ENCODE measurements around the gene FGGY.
A peak's percentile ranks its signal among the peaks of the same experiment; 100 is the strongest.
"Not testable (repeated sequence)": the region's sequence is repeated elsewhere in the genome, so short reads cannot be mapped to it uniquely, and the experiment has no call there.

Gene FGGY

DNA sequence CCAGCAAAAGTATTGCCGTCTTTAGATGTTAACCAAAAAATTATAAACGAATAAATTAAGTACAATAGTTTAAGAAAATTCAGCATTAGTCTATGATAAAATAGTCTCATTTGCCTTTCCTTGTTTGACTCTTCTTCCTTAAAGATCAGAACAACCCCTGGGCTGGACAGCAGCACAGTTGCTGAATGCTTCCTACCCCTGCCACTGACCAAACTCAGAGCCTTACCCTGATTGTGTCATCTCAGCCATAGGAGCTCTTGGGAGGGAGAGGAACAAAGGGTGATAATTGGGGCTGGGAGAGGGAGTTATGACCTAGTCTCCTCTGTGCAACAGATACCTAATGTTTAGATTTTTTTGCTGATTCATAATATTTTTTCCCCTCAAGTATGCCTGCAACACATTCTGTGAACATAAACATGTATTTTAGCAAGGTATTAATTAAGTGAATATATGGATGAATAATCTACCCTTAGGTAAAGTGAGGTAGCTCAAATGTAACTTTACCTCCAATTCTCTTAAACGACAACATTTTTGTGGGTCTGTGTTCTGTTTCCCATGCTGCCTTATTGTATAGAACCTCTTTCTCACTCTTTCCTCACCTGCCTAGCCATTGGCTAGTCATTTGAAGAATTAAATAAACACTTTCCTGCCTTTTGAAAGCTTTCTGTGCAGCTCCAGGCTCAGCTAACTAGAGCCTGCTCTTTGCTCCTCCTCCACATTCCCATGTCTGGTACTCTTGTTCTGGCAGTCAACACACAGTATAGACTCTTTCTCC, 46.1 kb downstream of the FGGY start:
- Mint-ChIP-seq H3K27ac (no peak overlapping the region), H3K4me3 (no peak overlapping the region), H3K4me1 (ENCODE audit: low read depth) (no peaks in the 10 kb centered on the region), H3K9me3 (no peaks in the 10 kb centered on the region), H3K27me3 (no peaks in the 10 kb centered on the region), H3K36me3 (ENCODE audit: low read depth) (peaks cover 19% of the 10 kb centered on the region)

DNA sequence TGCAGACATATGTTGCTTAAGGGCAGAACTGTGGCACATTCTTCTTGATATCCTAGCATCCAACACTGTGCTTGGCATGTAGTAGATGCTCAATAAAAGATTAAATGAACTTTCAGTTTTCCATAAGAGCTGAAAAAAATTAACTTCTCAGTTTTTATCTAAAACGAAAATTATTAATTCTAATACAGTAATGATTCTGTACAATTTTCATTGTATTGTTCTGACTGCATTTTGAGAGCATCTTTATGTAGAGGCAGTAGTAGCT, 46.6 kb downstream of the FGGY start:
- Mint-ChIP-seq H3K9me3 (no peaks in the 10 kb centered on the region), H3K27me3 (no peaks in the 10 kb centered on the region), H3K27ac (no peak overlapping the region), H3K4me3 (no peak overlapping the region), H3K36me3 (ENCODE audit: low read depth) (peaks cover 19% of the 10 kb centered on the region), H3K4me1 (ENCODE audit: low read depth) (no peaks in the 10 kb centered on the region)

DNA sequence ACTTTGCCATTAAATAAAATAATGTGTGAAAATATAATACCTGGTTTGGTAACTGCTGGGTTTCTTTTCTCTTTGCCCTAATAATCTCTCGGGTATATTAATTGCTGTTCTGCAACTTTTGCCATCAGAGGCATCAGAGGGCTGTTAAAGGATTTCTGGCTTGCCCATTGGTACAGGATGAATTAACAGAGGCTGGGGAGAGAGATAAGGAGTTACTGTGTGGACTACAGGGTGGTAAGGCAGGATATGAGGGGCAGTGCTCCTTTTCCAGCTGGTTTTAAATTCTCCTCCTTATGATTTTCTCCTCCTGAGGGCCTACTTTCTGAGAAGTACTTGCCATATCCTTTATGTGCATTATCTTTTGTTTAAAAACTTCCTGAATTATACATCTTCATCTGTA, 48.3 kb downstream of the FGGY start:
- no peak overlapping the region for H3K27ac Mint-ChIP-seq
- peaks cover 14% of the 10 kb centered on the region for H3K36me3 Mint-ChIP-seq (ENCODE audit: low read depth)
- no peaks in the 10 kb centered on the region for H3K4me1 Mint-ChIP-seq (ENCODE audit: low read depth)
- H3K9me3 Mint-ChIP-seq, result no peaks in the 10 kb centered on the region
- H3K4me3 Mint-ChIP-seq, result no peak overlapping the region
- no peaks in the 10 kb centered on the region for H3K27me3 Mint-ChIP-seq

DNA sequence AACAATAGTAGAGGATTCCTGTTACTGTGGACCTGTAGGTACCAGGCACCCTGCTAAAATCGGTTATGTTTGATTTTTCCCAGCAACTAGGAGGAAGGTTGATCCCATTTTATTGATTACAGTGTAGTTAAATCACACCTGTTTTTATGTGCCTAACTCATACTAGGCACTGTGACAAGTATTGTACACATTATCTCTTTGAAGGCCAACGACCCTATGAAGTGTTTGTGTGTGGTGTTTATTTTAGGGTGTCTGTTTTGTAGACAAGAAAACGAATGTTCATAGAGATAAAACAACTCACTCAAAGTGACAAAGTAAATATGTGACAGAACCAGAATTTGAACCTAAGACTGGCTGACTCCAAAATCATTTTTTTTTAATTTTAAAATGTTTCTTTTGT, 49.5 kb downstream of the FGGY start:
- H3K27ac Mint-ChIP-seq, result no peak overlapping the region
- peaks cover 13% of the 10 kb centered on the region for H3K36me3 Mint-ChIP-seq (ENCODE audit: low read depth)
- H3K4me3 Mint-ChIP-seq, result no peak overlapping the region
- no peaks in the 10 kb centered on the region for H3K27me3 Mint-ChIP-seq
- no peaks in the 10 kb centered on the region for H3K9me3 Mint-ChIP-seq
- H3K4me1 Mint-ChIP-seq (ENCODE audit: low read depth), result no peaks in the 10 kb centered on the region

DNA sequence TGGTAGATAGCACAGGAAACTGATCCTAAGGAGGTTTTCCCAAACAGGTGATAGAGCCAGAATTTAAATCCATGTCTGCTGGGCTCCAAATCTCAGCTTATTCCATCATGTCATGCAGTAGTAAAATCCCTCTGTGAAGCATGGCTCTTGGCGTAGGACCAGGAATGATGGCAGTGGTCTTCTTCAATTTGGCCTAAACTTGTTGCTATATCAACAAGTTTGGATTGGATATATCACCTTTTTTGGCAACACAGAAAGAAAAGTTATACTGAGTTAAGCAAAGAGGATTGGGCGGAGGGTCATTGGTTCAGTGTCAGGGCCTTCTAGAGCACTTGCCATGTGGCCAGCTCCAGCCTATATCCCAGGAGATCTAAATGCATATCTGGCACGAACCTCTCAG, 52.2 kb downstream of the FGGY start:
- Mint-ChIP-seq H3K4me3 (no peak overlapping the region), H3K9me3 (no peaks in the 10 kb centered on the region), H3K4me1 (ENCODE audit: low read depth) (peaks cover 8% of the 10 kb centered on the region), H3K27me3 (no peaks in the 10 kb centered on the region), H3K27ac (no peak overlapping the region), H3K36me3 (ENCODE audit: low read depth) (peaks cover 5% of the 10 kb centered on the region)

DNA sequence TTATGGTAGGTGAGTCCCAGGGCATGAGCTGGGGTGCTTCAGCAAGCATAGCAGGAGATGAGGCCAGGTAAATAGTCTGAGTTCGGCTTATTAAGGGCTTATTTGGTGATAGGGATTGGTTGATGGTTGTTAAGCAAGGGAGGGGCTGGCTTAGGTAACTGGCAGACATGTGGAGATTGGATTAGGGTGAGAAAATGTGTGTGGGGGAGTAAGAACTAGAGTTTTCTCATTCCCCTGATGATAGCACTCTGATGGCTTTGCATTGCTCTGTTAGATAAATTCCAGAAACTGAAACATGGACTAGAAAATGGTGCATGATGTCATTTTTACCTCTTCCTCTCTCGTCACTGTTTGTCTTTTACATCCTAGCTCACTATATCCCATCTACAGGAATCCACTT, 53.6 kb downstream of the FGGY start:
- Mint-ChIP-seq H3K36me3 (ENCODE audit: low read depth) (peaks cover 5% of the 10 kb centered on the region), H3K4me1 (ENCODE audit: low read depth) (peaks cover 22% of the 10 kb centered on the region), H3K4me3 (no peak overlapping the region), H3K27me3 (no peaks in the 10 kb centered on the region), H3K9me3 (no peaks in the 10 kb centered on the region), H3K27ac (no peak overlapping the region)

DNA sequence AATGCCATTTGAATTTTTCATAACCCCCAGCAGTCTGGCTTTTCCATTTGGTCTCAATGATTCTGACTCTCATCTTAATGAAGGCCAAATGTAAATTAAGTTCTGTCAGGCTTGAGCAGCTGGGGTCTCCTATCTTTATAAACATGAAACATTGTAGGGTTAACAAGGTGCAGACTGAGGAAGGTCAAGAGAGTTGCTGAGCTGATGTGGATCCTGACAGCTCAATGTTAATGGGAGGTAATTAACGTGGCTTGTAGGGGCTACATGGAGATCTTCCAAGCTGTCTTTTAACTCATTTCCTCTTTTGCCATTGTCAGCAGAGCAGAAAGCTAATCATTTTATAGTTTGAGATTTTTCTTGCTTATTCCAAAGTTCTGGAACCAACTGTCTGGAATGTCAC, 55.2 kb downstream of the FGGY start:
- Mint-ChIP-seq H3K36me3 (ENCODE audit: low read depth) (no peaks in the 10 kb centered on the region), H3K27ac (no peak overlapping the region), H3K4me1 (ENCODE audit: low read depth) (peaks cover 23% of the 10 kb centered on the region), H3K4me3 (no peak overlapping the region), H3K27me3 (no peaks in the 10 kb centered on the region), H3K9me3 (no peaks in the 10 kb centered on the region)

DNA sequence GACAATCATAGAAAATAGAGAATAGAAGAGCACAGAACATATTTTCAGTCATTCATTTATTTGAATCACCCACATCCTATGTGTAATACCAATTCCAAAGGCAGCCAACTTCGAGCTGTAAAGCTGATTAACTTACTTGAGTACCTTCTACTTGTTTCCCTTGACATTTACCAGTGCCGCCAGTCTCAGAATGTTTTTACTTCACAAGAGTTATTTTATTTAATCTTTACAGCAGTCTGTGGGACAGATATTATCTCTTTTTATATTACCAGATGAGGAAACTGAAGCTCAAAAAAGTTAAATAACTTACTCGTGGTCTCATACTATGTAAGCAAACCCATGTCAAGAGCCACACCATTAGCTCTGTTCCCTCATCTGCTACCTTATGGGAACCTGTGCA, 56.6 kb downstream of the FGGY start:
- peak overlapping the region; percentile 37 for H3K27ac Mint-ChIP-seq
- peaks cover 23% of the 10 kb centered on the region for H3K4me1 Mint-ChIP-seq (ENCODE audit: low read depth)
- no peaks in the 10 kb centered on the region for H3K36me3 Mint-ChIP-seq (ENCODE audit: low read depth)

DNA sequence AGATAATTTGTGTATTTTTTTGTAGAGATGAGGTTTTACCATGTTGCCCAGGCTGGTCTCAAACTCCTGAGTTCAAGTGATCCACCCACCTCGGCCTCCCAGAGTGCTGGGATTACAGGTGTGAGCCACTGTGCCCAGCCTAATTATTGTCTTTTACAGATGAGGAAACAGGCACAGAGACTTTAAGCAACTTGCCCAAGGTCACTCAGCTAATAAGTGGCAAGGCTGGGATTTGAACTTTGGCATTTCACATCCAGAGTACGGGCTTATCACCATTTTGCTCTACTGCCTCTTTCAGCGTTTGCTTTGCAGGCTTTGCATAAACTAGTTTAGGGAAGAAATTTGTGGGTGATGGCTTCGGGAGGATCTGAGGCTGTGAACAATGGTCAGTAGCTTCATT, 57.3 kb downstream of the FGGY start:
- Mint-ChIP-seq H3K4me3 (peak overlapping the region; percentile 56), H3K4me1 (ENCODE audit: low read depth) (peaks cover 23% of the 10 kb centered on the region), H3K27ac (peak overlapping the region; percentile 92)
- not testable (repeated sequence) for H3K36me3 Mint-ChIP-seq (ENCODE audit: low read depth); H3K9me3 Mint-ChIP-seq; H3K27me3 Mint-ChIP-seq

More for the DNA sequence above, 56.6 kb downstream of the FGGY start:
- H3K4me3 Mint-ChIP-seq, result no peak overlapping the region
- H3K27me3 Mint-ChIP-seq, result no peaks in the 10 kb centered on the region
- H3K9me3 Mint-ChIP-seq, result no peaks in the 10 kb centered on the region

DNA sequence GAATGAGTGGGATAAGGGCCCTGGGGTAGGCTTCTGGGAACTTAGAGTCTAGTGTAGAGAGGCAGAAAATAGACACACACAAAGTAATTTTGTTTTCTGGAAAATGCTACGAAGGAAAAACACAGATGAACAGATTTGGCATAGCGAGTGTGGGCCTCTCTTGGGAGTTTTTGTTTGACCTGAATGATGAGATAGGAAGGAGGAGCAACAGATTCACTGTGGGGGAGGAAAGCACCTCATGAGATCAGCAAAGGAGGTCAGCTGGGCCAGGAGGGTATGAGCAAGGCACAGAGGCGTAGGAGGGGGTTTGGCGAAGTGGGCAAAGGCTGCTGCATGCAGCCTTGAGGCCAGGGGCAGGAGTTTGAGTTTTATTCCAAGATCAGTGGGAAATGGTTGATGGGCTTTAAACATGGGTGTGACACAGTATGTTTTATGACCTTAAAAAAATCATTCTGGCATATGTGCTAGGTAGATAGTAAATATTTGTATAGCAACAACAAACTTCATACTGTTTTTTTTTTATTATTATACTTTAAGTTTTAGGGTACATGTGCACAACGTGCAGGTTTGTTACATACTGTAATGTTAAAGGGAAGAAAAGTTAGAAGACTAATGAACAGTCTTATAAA, 57.9 kb downstream of the FGGY start:
- Mint-ChIP-seq H3K4me1 (ENCODE audit: low read depth) (peaks cover 23% of the 10 kb centered on the region), H3K4me3 (peak overlapping the region; percentile 56), H3K27me3 (no peaks in the 10 kb centered on the region), H3K27ac (peak overlapping the region; percentile 92), H3K9me3 (no peaks in the 10 kb centered on the region), H3K36me3 (ENCODE audit: low read depth) (no peaks in the 10 kb centered on the region)

DNA sequence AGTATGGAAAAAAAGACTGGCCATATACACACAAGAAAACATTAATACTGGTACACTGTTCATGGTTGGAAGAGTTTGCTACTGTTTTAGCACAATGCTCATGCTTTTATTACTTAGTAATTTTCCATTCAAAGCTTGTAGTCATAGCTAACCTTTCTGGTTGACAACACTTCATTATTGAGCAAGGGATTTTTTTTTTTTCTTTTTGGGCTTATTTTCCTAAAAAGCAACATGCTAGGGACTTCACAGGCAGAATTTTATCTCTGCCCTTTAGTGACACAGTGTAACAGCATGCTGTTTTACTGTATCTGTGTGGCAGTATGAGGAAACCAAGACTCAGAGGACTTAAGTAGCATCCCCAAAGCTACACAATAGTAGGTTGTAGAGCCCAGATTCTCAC, 58.5 kb downstream of the FGGY start:
- H3K36me3 Mint-ChIP-seq (ENCODE audit: low read depth), result no peaks in the 10 kb centered on the region
- no peaks in the 10 kb centered on the region for H3K9me3 Mint-ChIP-seq
- peak overlapping the region; percentile 92 for H3K27ac Mint-ChIP-seq
- no peak overlapping the region for H3K4me3 Mint-ChIP-seq
- H3K27me3 Mint-ChIP-seq, result no peaks in the 10 kb centered on the region
- peaks cover 23% of the 10 kb centered on the region for H3K4me1 Mint-ChIP-seq (ENCODE audit: low read depth)

DNA sequence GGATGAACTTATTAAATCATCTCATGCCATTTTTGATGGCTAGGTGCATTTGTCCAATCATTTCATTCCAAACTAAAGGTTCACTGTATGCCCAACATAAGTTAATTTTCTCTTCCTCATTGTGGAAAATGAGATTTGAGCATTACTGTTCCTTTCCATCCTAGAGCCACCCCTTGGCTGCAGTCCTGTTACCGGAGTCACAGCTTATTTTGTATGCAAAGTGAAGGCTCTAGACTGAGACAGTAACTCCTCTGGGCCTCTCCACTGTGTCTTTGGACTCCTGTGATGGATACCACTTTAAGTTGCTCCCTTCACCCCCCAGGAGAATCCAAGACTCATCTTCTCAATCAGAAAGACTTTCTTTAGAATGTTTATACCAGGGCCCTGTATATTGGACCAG, 59.7 kb downstream of the FGGY start:
- Mint-ChIP-seq H3K27ac (no peak overlapping the region), H3K4me1 (ENCODE audit: low read depth) (peaks cover 23% of the 10 kb centered on the region), H3K36me3 (ENCODE audit: low read depth) (no peaks in the 10 kb centered on the region), H3K9me3 (no peaks in the 10 kb centered on the region), H3K27me3 (no peaks in the 10 kb centered on the region), H3K4me3 (no peak overlapping the region)

DNA sequence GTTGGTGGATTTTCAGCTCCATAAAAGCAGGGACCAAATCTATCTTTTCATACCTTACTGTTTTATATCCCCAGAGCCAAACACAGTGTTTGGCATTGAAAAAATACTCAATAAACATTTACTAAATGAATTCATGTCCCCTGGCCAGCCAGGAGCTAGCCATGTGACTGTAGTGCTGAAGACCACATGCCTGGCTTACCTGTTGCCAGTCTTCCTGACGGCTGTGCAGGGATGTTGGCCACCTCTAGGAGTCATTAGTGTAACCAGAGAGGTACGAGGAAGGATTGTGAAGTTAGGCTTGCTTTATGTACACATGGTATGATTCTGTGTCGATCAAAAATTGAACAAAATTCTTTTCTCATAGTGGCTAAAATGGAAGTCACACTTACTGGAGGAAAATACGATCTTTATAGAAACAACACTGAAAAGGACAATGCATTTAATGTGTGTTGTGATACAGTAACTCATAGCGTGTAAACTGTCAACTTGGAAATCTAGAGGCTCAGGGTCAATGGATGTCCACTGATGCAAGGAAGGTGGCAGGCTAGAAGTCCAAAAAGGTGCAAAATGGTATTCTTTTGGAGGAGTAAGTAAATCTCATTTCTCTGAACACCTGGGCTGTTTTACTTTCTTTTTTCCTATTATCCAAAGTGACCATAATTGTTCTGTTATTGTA, 60.9 kb downstream of the FGGY start:
- H3K36me3 Mint-ChIP-seq (ENCODE audit: low read depth), result peaks cover 9% of the 10 kb centered on the region
- peaks cover 23% of the 10 kb centered on the region for H3K4me1 Mint-ChIP-seq (ENCODE audit: low read depth)
- no peak overlapping the region for H3K4me3 Mint-ChIP-seq
- no peaks in the 10 kb centered on the region for H3K9me3 Mint-ChIP-seq
- H3K27me3 Mint-ChIP-seq, result no peaks in the 10 kb centered on the region
- H3K27ac Mint-ChIP-seq, result no peak overlapping the region

DNA sequence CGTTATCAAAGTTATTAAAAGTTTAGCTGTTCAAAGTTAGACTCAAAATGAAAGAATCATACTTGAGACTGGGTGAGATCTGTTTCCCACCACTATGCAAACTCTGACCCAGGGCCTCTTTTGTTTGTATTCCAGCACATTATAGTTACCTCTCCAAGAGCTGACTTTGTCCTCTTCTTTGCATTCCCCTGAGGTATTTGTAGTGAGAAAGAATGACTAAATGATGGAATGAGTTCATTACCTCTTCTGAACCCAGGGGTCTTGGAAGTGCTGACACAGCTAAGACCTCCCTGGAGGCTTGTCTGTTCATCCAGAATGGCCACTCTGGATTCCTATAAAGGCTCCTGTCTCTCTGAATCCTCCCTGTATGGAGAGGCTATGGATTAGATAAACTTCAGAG, 62.4 kb downstream of the FGGY start:
- Mint-ChIP-seq H3K4me1 (ENCODE audit: low read depth) (peaks cover 13% of the 10 kb centered on the region), H3K9me3 (no peaks in the 10 kb centered on the region), H3K27ac (no peak overlapping the region), H3K27me3 (no peaks in the 10 kb centered on the region), H3K4me3 (no peak overlapping the region), H3K36me3 (ENCODE audit: low read depth) (peaks cover 9% of the 10 kb centered on the region)

DNA sequence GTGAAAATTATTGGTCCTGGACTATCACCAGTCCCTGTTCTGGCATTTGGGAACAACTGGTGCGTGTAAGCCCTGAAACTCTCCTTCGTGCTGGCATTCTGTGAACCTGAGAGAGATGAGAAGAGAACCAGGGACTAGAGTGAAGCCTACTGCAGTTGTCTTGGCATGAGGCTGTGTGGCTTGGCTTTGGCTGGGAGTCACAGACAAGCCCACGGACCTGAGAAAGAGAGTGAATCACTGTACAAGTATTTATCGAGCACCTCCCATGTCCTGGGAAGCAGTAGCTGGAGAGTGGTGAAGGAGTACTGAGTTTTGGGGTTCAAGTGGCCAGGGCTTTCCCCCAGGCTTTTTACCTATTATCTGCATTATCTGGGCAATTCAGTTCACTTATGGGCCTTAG, 63.3 kb downstream of the FGGY start:
- no peak overlapping the region for H3K27ac Mint-ChIP-seq

DNA sequence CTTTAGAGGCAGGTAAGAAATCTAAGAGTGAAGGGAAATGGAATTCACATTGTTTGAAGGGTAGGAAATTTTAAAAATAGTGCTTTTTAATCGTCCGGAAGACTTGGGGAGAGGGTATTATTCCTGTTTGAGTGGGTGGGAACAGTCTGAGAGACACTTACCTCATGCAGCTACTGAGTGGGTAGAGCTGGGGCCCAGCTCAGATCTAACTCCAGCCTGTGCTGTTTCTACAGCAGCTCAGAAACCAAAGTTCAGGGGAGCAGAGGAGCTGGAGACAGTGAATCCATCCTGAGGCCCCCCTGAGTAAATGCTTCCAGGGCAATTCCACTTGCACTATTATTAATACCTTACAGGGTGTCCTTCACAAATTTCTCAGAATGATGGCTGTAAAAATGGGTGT, 63.8 kb downstream of the FGGY start:
- no peak overlapping the region for H3K27ac Mint-ChIP-seq
- H3K9me3 Mint-ChIP-seq, result no peaks in the 10 kb centered on the region
- H3K4me1 Mint-ChIP-seq (ENCODE audit: low read depth), result no peaks in the 10 kb centered on the region
- no peaks in the 10 kb centered on the region for H3K27me3 Mint-ChIP-seq
- H3K4me3 Mint-ChIP-seq, result no peak overlapping the region
- peaks cover 9% of the 10 kb centered on the region for H3K36me3 Mint-ChIP-seq (ENCODE audit: low read depth)

More for the DNA sequence above, 63.3 kb downstream of the FGGY start:
- no peaks in the 10 kb centered on the region for H3K9me3 Mint-ChIP-seq
- peaks cover 5% of the 10 kb centered on the region for H3K4me1 Mint-ChIP-seq (ENCODE audit: low read depth)
- H3K4me3 Mint-ChIP-seq, result no peak overlapping the region
- H3K27me3 Mint-ChIP-seq, result no peaks in the 10 kb centered on the region
- peaks cover 9% of the 10 kb centered on the region for H3K36me3 Mint-ChIP-seq (ENCODE audit: low read depth)

All from stimulated activated naive CD8-positive, alpha-beta T cell treated with anti-CD3 and anti-CD28 coated beads, Interleukin-15, Interleukin-2, amounts not matched to agents 100 ng/mL and 50 ng/mL, for 24 hours (primary cell).